Measurements from ENCODE around the gene GFY. TPM values are rescaled to one million over a fixed set of nuclear protein-coding genes. Genes with fewer than 3 reads are reported as not detected.
A peak's percentile ranks its signal among the peaks of the same experiment; 100 is the strongest.

Gene GFY
- total RNA-seq, 4 donors from 2014 or later = not detected

DNA sequence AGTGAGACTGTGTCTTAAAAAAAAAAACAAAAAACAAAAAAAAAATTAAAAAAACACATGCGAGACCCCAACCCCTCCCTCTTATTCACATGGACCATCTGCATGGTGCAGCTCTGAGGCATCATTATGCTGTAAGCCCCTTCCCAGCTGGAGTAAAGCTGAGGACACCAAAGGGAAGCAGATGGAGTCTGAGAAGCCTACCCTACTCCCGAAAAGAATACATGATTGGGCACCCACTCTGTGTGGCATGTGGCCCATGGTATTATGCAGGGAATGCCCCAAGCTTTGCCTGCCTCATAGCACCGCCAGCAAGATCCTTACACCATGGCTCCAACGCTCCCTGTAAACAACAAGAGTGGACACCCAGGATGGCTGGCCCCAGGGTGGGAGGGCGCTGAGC, 6.7 kb upstream of the GFY start:
- intact Hi-C loops (cut with DNase I; ENCODE audit: low total_unique reads) = no loop called here
- TF ChIP-seq, protein P1, sequence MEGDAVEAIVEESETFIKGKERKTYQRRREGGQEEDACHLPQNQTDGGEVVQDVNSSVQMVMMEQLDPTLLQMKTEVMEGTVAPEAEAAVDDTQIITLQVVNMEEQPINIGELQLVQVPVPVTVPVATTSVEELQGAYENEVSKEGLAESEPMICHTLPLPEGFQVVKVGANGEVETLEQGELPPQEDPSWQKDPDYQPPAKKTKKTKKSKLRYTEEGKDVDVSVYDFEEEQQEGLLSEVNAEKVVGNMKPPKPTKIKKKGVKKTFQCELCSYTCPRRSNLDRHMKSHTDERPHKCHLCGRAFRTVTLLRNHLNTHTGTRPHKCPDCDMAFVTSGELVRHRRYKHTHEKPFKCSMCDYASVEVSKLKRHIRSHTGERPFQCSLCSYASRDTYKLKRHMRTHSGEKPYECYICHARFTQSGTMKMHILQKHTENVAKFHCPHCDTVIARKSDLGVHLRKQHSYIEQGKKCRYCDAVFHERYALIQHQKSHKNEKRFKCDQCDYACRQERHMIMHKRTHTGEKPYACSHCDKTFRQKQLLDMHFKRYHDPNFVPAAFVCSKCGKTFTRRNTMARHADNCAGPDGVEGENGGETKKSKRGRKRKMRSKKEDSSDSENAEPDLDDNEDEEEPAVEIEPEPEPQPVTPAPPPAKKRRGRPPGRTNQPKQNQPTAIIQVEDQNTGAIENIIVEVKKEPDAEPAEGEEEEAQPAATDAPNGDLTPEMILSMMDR (IDR thresholded peaks at IDR 0.05) = no peak
- TF ChIP-seq POLR2A (IDR thresholded peaks at IDR 0.05) = no peak
- H3K27ac ChIP-seq = no peak overlapping the region
- peaks cover 29 to 31% of the 10 kb centered on the region in 2 donors for H3K27me3 ChIP-seq
- H3K4me1 ChIP-seq = peaks cover 0 to 17% of the 10 kb centered on the region in 2 donors
- H3K36me3 ChIP-seq = no peaks in the 10 kb centered on the region
- H3K4me3 ChIP-seq = no peak overlapping the region
- H3K9me3 ChIP-seq = no peaks in the 10 kb centered on the region
- no peak for DNase-seq

DNA sequence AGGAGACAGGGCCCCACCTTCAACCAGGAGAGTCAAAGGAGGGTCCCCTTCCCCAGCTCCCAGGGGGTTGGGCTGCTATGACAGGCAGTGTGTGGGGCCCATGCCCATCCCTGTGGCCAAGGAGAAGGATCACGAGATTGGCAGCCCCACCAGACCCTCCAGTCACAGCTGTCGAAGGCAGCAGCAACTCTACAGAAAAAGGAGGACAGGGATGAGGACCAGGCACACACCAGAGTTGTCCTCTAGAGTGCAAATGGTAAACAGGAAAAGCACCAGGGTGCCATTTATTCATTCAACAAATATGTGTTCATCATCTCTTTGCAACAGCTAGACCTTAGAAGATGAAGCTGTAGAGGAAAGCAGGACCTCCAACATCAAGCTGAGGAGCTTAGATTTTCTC, 6.0 kb upstream of the GFY start:
- Histone ChIP-seq H3K4me3 (no peak overlapping the region), H3K4me1 (peaks cover 0 to 17% of the 10 kb centered on the region in 2 donors), H3K27ac (no peak overlapping the region), H3K9me3 (no peaks in the 10 kb centered on the region), H3K36me3 (no peaks in the 10 kb centered on the region), H3K27me3 (peaks cover 31 to 36% of the 10 kb centered on the region in 2 donors)
- intact Hi-C loops (cut with DNase I; ENCODE audit: low total_unique reads) = no loop called here
- TF ChIP-seq, protein P1 (IDR thresholded peaks at IDR 0.05) = no peak
- no peak for TF ChIP-seq POLR2A (IDR thresholded peaks at IDR 0.05)
- DNase-seq = no peak

DNA sequence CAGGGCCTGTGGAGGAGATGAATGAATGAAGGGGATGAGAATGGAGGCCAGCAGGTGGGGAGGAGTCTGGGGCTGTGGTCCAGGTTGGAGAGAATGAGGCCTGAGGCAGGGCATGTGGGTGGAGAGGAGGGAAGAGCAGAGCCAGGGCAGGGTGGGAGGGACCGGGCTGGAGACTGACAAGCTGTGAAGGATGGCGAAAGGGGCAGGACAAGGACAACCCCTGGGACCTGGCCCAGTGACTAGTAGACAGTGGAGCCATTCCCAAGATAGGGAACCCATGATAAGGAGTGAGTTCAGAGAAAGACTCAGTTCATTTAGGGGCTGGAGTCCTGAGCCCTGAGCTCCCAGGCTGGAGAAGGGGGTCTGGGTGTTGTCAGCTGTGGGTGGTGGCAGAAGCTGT, 5.0 kb upstream of the GFY start:
- peaks cover 0 to 17% of the 10 kb centered on the region in 2 donors for H3K4me1 ChIP-seq
- H3K27ac ChIP-seq = no peak overlapping the region
- no peaks in the 10 kb centered on the region for H3K36me3 ChIP-seq
- H3K27me3 ChIP-seq = peaks cover 31 to 46% of the 10 kb centered on the region in 2 donors
- intact Hi-C loops (cut with DNase I; ENCODE audit: low total_unique reads) = no loop called here
- no peaks in the 10 kb centered on the region for H3K9me3 ChIP-seq
- H3K4me3 ChIP-seq = no peak overlapping the region
- no peak for DNase-seq
- TF ChIP-seq, protein P1 (IDR thresholded peaks at IDR 0.05) = no peak
- TF ChIP-seq POLR2A (IDR thresholded peaks at IDR 0.05) = no peak

DNA sequence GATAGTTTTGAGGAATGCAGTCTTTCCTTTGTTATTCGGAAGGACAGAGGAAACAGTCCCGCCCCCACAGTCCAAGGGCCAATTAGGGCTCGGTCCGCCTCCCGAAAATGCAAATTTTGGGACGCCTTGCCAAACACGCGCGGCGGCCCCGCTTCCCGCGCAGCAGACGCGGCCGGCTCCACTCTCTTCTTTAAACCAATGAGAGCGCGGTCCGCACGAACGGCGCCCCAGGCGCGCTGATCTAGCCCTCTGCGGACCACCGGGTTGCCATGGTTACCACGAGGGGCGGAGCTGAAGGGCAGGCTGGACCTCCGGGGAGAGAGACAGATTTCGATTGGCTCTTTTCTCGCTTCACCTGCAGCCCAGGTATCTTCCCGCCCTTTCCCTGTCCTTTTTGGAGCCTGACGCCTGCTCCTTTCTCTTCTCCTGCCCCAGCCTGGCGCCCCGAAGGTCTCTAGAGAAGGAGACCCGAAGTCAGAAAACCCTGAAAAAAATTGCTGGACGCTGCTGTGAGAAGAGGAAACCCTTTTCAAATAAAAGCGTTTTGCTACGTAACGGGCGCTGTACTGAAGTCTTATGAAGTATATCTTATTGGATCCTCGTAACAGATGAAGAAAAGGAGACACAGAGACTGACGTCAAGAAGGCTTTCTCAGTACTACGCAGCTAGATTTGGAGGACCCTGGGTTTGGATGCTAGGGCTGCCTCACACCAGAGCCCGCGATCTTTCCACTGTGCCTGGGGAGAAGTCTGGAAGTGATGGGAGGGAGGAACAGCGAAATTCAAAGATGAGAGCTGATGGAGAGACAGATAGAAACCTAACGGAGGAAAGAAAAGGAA, 3.9 kb upstream of the GFY start:
- DNase-seq = peak in 1 of 2 donors; percentile 52
- TF ChIP-seq, protein P1 (IDR thresholded peaks at IDR 0.05) = no peak
- no peak for TF ChIP-seq POLR2A (IDR thresholded peaks at IDR 0.05)
- Histone ChIP-seq H3K27ac (no peak overlapping the region), H3K27me3 (peaks cover 31 to 56% of the 10 kb centered on the region in 2 donors), H3K36me3 (no peaks in the 10 kb centered on the region), H3K9me3 (no peaks in the 10 kb centered on the region), H3K4me3 (no peak overlapping the region), H3K4me1 (peaks cover 0 to 17% of the 10 kb centered on the region in 2 donors)
- intact Hi-C loops (cut with DNase I; ENCODE audit: low total_unique reads) = no loop called here

DNA sequence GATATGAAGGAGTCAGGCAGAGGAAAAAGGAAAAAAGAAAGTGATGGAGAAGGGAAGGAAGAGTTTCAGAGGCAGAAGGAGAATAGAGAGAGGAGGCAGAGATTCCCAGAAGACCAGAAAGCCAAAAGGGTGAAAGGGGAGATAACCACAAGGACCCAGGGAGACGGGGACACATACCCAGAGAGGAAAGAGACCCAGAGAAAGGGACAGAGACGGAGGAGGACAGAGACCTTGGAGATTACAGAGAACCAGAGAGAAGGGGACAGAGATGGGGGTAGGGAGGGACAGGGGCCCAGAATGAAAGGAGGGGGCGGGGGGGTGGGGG, 3.3 kb upstream of the GFY start:
- no peak for DNase-seq
- Histone ChIP-seq H3K36me3 (no peaks in the 10 kb centered on the region), H3K9me3 (no peaks in the 10 kb centered on the region), H3K4me3 (no peak overlapping the region), H3K27ac (no peak overlapping the region), H3K4me1 (peaks cover 0 to 17% of the 10 kb centered on the region in 2 donors), H3K27me3 (peaks cover 31 to 62% of the 10 kb centered on the region in 2 donors)
- TF ChIP-seq, protein P1 (IDR thresholded peaks at IDR 0.05) = no peak
- no peak for TF ChIP-seq POLR2A (IDR thresholded peaks at IDR 0.05)
- intact Hi-C loops (cut with DNase I; ENCODE audit: low total_unique reads) = no loop called here
